Calu3 (cell line): ENCODE results near the gene SH2D5. TPM values are rescaled to one million over a fixed set of nuclear protein-coding genes. Genes with fewer than 3 reads are reported as not detected.
"Not testable (repeated sequence)": the region's sequence is repeated elsewhere in the genome, so short reads cannot be mapped to it uniquely, and the experiment has no call there.

ENCODE experiments used
- BruUV-seq: library from RNA; stranded (reverse); fragments of 400-500 nt; replicated peaks from 2 replicates; lab custom pipeline; 2021; lab: Mats Ljungman, UMichigan
- CTCF ChIA-PET: fragments of 300-600 bp; sonication (Branson Sonifier 250); formaldehyde crosslinking; loops from one replicate; lab custom pipeline; 2022; ENCODE audit warnings: antibody characterized with exemption; lab: Charles Lee
- DNase-seq: peaks from one replicate; pipeline ENCODE4 v3.0.0; 2022
- H3K27ac Mint-ChIP-seq: one replicate; pipeline ENCODE4 v1.8.0; 2022; ENCODE audit warnings: mixed read lengths; ENCODE audit not compliant: unreplicated experiment
- H3K27me3 Mint-ChIP-seq: one replicate; pipeline ENCODE4 v1.8.0; 2022; ENCODE audit warnings: mixed read lengths; ENCODE audit not compliant: unreplicated experiment
- H3K36me3 Mint-ChIP-seq: one replicate; pipeline ENCODE4 v1.8.0; 2022; ENCODE audit warnings: mild to moderate bottlenecking, moderate library complexity, mixed read lengths; ENCODE audit not compliant: insufficient read depth, unreplicated experiment
- H3K4me1 Mint-ChIP-seq: one replicate; pipeline ENCODE4 v1.8.0; 2022; ENCODE audit warnings: mild to moderate bottlenecking, low read depth, mixed read lengths; ENCODE audit not compliant: unreplicated experiment
- H3K4me3 Mint-ChIP-seq: one replicate; pipeline ENCODE4 v1.8.0; 2022; ENCODE audit warnings: mild to moderate bottlenecking, low read depth, moderate library complexity, mixed read lengths; ENCODE audit not compliant: unreplicated experiment
- H3K9me3 Mint-ChIP-seq: one replicate; pipeline ENCODE4 v1.8.0; 2022; ENCODE audit warnings: low read depth, mixed read lengths; ENCODE audit not compliant: unreplicated experiment
- CTCF ChIP-seq: fragments of 200-600 bp; IDR thresholded peaks from one replicate; pipeline ENCODE4 v1.8.0; 2022; ENCODE audit warnings: antibody characterized with exemption; ENCODE audit not compliant: unreplicated experiment
- intact Hi-C: fragments of 100-400 bp; cut with micrococcal nuclease; formaldehyde crosslinking; loops from one replicate; pipeline ENCODE4 v1.10.0; 2022; ENCODE audit not compliant: unreplicated experiment
- total RNA-seq: library from RNA; stranded (reverse); gene quantifications from 2 replicates; pipeline ENCODE4 v1.2.3, GENCODE V29; 2022

Gene SH2D5
- total RNA-seq, 1 experiment from 2014 or later = 2.7 TPM

- no peak for DNase-seq
- BruUV-seq = no TSS peak
- CTCF ChIA-PET = no interaction called here
- H3K27ac Mint-ChIP-seq = no peak overlapping the region
- no peak overlapping the region for H3K4me3 Mint-ChIP-seq
- peaks cover 4% of the 10 kb centered on the region for H3K4me1 Mint-ChIP-seq
- intact Hi-C loops = no loop called here
- no peaks in the 10 kb centered on the region for H3K9me3 Mint-ChIP-seq
- TF ChIP-seq CTCF = no peak
- peaks cover 12% of the 10 kb centered on the region for H3K36me3 Mint-ChIP-seq
- H3K27me3 Mint-ChIP-seq = peaks cover 18% of the 10 kb centered on the region
These were observed 11.1 kb downstream of the SH2D5 start for GRCh38 chr1:20721117-20722061.

DNA sequence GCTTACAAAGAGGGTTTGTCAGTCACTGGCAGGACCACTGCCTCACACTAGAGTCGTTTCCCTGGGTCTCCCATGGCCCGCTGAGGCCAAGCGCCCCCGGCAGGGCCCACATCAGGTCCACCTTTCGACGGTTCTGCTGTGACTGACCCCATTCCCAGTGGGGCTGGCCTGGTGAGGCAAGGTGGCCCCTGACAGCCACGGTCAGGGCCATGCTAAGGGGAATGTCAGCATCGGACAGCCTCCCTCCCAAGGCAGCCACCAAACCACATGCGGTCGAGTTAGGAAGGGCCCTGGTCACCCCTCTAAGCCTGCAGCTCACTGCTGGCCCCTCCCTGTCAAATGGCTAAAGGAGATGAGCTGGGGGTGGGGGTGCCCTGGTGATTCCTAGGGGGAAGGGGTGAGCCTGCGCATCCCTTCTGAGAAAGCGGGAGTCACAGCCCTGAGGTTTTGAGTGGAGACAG is 11.8 kb downstream of the SH2D5 start:
- no TSS peak for BruUV-seq
- Mint-ChIP-seq H3K36me3 (peaks cover 17% of the 10 kb centered on the region), H3K4me1 (peaks cover 10% of the 10 kb centered on the region), H3K4me3 (no peak overlapping the region), H3K27ac (no peak overlapping the region), H3K27me3 (peaks cover 25% of the 10 kb centered on the region), H3K9me3 (no peaks in the 10 kb centered on the region)
- no peak for DNase-seq
- CTCF ChIA-PET = no interaction called here
- intact Hi-C loops = no loop called here
- TF ChIP-seq CTCF = no peak

GRCh38 chr1:20719871-20720620 is 12.5 kb downstream of the SH2D5 start:
- CTCF ChIA-PET = no interaction called here
- H3K27me3 Mint-ChIP-seq = peaks cover 25% of the 10 kb centered on the region
- peaks cover 17% of the 10 kb centered on the region for H3K36me3 Mint-ChIP-seq
- H3K4me3 Mint-ChIP-seq = no peak overlapping the region
- DNase-seq = no peak
- BruUV-seq = no TSS peak
- intact Hi-C loops = no loop called here
- TF ChIP-seq CTCF = no peak
- no peak overlapping the region for H3K27ac Mint-ChIP-seq
- peaks cover 10% of the 10 kb centered on the region for H3K4me1 Mint-ChIP-seq
- H3K9me3 Mint-ChIP-seq = no peaks in the 10 kb centered on the region

DNA sequence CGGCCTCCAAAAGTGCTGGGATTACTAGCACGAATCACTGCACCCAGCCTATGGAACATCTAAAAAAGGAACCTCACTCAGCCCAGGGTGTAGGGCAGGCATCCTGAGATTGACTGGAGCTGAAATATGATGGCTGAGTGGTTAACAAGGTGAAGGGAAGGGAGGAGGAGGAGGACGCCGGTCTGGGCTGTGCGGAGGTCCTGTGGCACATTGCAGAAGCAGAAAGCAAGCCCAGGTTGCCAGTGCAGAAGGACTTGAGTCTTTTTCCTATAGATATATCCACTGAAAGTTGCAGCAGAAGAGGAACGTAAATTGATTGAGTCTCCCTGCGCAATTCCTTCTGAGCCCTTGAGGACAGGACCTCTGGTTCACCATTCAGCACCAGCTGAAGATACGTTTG is 13.2 kb downstream of the SH2D5 start:
- H3K4me3 Mint-ChIP-seq = no peak overlapping the region

DNA sequence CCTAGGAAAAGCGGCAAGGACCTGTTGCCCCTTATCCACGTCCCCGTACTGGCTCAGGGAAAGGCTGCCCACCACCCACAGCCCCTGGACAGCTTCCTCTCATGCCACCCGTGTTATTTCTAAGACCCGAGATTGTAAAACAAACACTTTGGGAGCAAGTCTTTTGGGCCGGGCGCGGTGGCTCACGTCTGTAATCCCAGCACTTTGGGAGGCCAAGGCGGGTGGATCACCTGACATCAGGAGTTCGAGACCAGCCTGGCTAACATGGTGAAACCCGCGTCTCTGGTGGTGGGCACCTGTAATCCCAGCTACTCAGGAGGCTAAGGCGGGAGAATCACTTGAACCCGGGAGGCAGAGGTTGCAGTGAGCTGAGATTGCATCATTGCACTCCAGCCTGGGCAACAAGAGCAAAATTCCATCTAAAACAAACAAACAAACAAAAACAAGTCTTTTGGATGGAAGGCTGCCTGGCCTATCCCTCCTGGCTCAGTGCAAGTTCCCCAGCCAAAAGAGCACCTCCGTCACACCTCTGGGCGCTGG is 14.1 kb downstream of the SH2D5 start:
- H3K27ac Mint-ChIP-seq, DNase-seq, BruUV-seq, H3K9me3 Mint-ChIP-seq, intact Hi-C loops: not testable (repeated sequence)
- Mint-ChIP-seq H3K4me3 (peak overlapping the region; percentile 46), H3K36me3 (peaks cover 17% of the 10 kb centered on the region), H3K4me1 (peaks cover 10% of the 10 kb centered on the region), H3K27me3 (peaks cover 25% of the 10 kb centered on the region)
- CTCF ChIA-PET = interaction anchor here (0.6 to 1.0 kb wide), 3 partner anchors 14 to 474 kb away, joined by 3 to 4 read pairs (median 3); partner anchors contain the start of gene SH2D5

More for the DNA sequence above, 13.2 kb downstream of the SH2D5 start:
- intact Hi-C loops = no loop called here
- Mint-ChIP-seq H3K36me3 (peaks cover 17% of the 10 kb centered on the region), H3K9me3 (no peaks in the 10 kb centered on the region), H3K27me3 (peaks cover 25% of the 10 kb centered on the region), H3K4me1 (peaks cover 10% of the 10 kb centered on the region), H3K27ac (no peak overlapping the region)
- TF ChIP-seq CTCF = no peak
- no peak for DNase-seq
- CTCF ChIA-PET = no interaction called here
- no TSS peak for BruUV-seq
